Prostate gland (tissue), 2 donors: Measurements from ENCODE around the gene PAXX.

Source experiments
- POLR2A ChIP-seq: fragments of 450-650 bp; IDR thresholded peaks from one replicate; pipeline ENCODE4 v1.6.1; 2016; ENCODE audit warnings: antibody characterized with exemption, mild to moderate bottlenecking
- POLR2AphosphoS5 ChIP-seq: sonication (generic); formaldehyde crosslinking; IDR thresholded peaks from one replicate; pipeline ENCODE4 v1.6.1; 2017; ENCODE audit warnings: antibody characterized with exemption
- TF ChIP-seq, protein P1 (sequence below), 4 experiments: fragments of 200-600 bp in 2 of 4; fragments of 450-650 bp in 2 of 4; sonication (generic) in 2 of 4; IDR thresholded peaks; 1 replicate in 3 of 4; 2 replicates in 1 of 4; pipeline ENCODE4 v1.5.1; 2016 to 2019; ENCODE audit warnings: antibody characterized with exemption in 4 of 4, mild to moderate bottlenecking in 2 of 4, moderate library complexity in 2 of 4

DNA sequence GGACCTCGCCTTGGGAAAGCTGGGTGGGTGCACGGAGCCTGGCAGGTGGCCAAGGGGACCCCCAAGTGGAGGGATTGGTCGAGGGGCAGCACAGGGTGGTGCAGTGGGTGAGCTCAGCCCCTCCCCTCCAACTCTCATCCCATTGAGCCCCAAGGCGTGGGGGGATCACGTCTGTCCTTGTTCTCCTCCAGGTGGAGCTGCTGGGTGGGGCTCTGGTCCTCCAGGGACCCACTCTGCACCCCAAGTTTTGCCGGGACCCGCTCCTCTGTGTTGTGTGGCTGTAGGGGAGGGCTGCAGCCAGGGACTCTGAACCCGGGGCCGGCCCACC, 43.2 kb downstream of the PAXX start:
- TF ChIP-seq, protein P1, sequence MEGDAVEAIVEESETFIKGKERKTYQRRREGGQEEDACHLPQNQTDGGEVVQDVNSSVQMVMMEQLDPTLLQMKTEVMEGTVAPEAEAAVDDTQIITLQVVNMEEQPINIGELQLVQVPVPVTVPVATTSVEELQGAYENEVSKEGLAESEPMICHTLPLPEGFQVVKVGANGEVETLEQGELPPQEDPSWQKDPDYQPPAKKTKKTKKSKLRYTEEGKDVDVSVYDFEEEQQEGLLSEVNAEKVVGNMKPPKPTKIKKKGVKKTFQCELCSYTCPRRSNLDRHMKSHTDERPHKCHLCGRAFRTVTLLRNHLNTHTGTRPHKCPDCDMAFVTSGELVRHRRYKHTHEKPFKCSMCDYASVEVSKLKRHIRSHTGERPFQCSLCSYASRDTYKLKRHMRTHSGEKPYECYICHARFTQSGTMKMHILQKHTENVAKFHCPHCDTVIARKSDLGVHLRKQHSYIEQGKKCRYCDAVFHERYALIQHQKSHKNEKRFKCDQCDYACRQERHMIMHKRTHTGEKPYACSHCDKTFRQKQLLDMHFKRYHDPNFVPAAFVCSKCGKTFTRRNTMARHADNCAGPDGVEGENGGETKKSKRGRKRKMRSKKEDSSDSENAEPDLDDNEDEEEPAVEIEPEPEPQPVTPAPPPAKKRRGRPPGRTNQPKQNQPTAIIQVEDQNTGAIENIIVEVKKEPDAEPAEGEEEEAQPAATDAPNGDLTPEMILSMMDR (IDR thresholded peaks at IDR 0.05), result no peak
- TF ChIP-seq POLR2AphosphoS5 (no peak), POLR2A (no peak)
